Measurements from ENCODE around the gene SRRM4. TPM values are rescaled to one million over a fixed set of nuclear protein-coding genes. Genes with fewer than 3 reads are reported as not detected.

Gene SRRM4
- total and polyA plus RNA-seq, 2 experiments from 2014 or later, result 0.53 to 0.63 TPM

- no peaks in the 10 kb centered on the region for H4K20me1 ChIP-seq (replicated peaks; ENCODE audit: insufficient read depth)
- Mint-ChIP-seq H3K4me3 (no peak overlapping the region), H3K4me1 (peaks cover 46% of the 10 kb centered on the region), H3K36me3 (ENCODE audit: low read depth) (no peaks in the 10 kb centered on the region; the same call in 2 of the 3 replicates), H3K9me3 (no peaks in the 10 kb centered on the region), H3K27ac (peak overlapping the region; percentile 7; the same call in 1 of the 2 replicates), H3K27me3 (ENCODE audit: insufficient read depth, low read depth, poor library complexity) (peaks cover 13% of the 10 kb centered on the region)
- peaks cover 14% of the 10 kb centered on the region for H3K9me2 ChIP-seq (ENCODE audit: insufficient read depth)
- H3K4me2 ChIP-seq, result 0 out of 2 replicates have a peak overlapping the region, but pooled peaks have one; percentile 6
- H3K79me2 ChIP-seq (replicated peaks; ENCODE audit: insufficient read depth), result no peaks in the 10 kb centered on the region
- 0 out of 2 replicates have a peak, but pooled peaks cover 8% of the 10 kb centered on the region for H3F3A ChIP-seq (replicated peaks; ENCODE audit: low read depth)
- H2AFZ ChIP-seq, result no peak overlapping the region
- H3K36me3 ChIP-seq (ENCODE audit: insufficient read depth), result no peaks in the 10 kb centered on the region
- no peak overlapping the region for H3K4me3 ChIP-seq
- H3K27ac ChIP-seq (ENCODE audit: low read depth), result peak overlapping the region; percentile 48
- H3K4me1 ChIP-seq (ENCODE audit: insufficient read depth), result peaks cover 31% of the 10 kb centered on the region
- peak; percentile 12 for DNase-seq (ENCODE audit: low spot score)
- TF ChIP-seq POLR2AphosphoS5 (IDR thresholded peaks at IDR 0.05; ENCODE audit: low read depth) (no peak), ZNF462 (CRISPR knock-in tag; IDR thresholded peaks at IDR 0.05) (no peak), ZNF331 (CRISPR knock-in tag; IDR thresholded peaks at IDR 0.05; ENCODE audit: low read depth) (no peak), REST (IDR thresholded peaks at IDR 0.05; ENCODE audit: unreplicated experiment) (no peak), ETS1 (IDR thresholded peaks at IDR 0.05) (no peak), CREB1 (CRISPR knock-in tag; IDR thresholded peaks at IDR 0.05; ENCODE audit: low read depth) (no peak), NANOG (IDR thresholded peaks at IDR 0.05; ENCODE audit: borderline replicate concordance) (no peak), ZNF114 (CRISPR knock-in tag; IDR thresholded peaks at IDR 0.05) (no peak), JUNB (IDR thresholded peaks at IDR 0.05; ENCODE audit: unreplicated experiment) (no peak), EZH2phosphoT487 (IDR thresholded peaks at IDR 0.05; ENCODE audit: unreplicated experiment) (no peak), EZH2 (IDR thresholded peaks at IDR 0.05; ENCODE audit: low read depth, unreplicated experiment) (no peak), STAT1 (IDR thresholded peaks at IDR 0.05; ENCODE audit: unreplicated experiment) (no peak)
- TF ChIP-seq, protein P1, sequence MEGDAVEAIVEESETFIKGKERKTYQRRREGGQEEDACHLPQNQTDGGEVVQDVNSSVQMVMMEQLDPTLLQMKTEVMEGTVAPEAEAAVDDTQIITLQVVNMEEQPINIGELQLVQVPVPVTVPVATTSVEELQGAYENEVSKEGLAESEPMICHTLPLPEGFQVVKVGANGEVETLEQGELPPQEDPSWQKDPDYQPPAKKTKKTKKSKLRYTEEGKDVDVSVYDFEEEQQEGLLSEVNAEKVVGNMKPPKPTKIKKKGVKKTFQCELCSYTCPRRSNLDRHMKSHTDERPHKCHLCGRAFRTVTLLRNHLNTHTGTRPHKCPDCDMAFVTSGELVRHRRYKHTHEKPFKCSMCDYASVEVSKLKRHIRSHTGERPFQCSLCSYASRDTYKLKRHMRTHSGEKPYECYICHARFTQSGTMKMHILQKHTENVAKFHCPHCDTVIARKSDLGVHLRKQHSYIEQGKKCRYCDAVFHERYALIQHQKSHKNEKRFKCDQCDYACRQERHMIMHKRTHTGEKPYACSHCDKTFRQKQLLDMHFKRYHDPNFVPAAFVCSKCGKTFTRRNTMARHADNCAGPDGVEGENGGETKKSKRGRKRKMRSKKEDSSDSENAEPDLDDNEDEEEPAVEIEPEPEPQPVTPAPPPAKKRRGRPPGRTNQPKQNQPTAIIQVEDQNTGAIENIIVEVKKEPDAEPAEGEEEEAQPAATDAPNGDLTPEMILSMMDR (conservative IDR thresholded peaks at IDR 0.05; ENCODE audit: low read depth in 2 of 2), result no peak
- H3K27me3 ChIP-seq (ENCODE audit: insufficient read depth), result no peaks in the 10 kb centered on the region
- ATAC-seq, result no peak
Measured at GRCh38 chr12:119090276-119090675, 108.9 kb downstream of the SRRM4 start.
